Activated naive CD4-positive, alpha-beta T cell treated with anti-CD3 and anti-CD28 coated beads, Interleukin-2, amount 50 U/mL, for 72 hours (primary cell): ENCODE measurements around the gene SLC25A13. TPM values are rescaled to one million over a fixed set of nuclear protein-coding genes. Genes with fewer than 3 reads are reported as not detected.

Source experiments
- ATAC-seq, 2 donors: fragments of 150-1000 bp; cut with Tn5 transposase; 2 replicates each; pipeline ENCODE4 v1.10.0; 2021; ENCODE audit warnings: mild to moderate bottlenecking in 2 of 2, moderate library complexity in 2 of 2
- DNase-seq, 2 donors: peaks; one replicate each; pipeline ENCODE4 v3.0.0; 2021 to 2022; ENCODE audit warnings: low spot score in 2 of 2
- H3K27ac Mint-ChIP-seq, 2 donors: one replicate each; pipeline ENCODE4 v1.8.0; 2022; ENCODE audit warnings: mild to moderate bottlenecking in 2 of 2, mixed read lengths in 2 of 2
- H3K36me3 Mint-ChIP-seq, 2 donors: one replicate each; pipeline ENCODE4 v1.8.0; 2022; ENCODE audit warnings: mixed read lengths in 2 of 2
- H3K9me3 Mint-ChIP-seq, 2 donors: one replicate each; pipeline ENCODE4 v1.8.0; 2022; ENCODE audit warnings: mixed read lengths in 2 of 2
- total RNA-seq, 2 donors: library from RNA; stranded (reverse); gene quantifications; one replicate each; pipeline ENCODE4 v1.2.3, GENCODE V29; 2022

SLC25A13 gene
- total RNA-seq, 2 donors from 2014 or later, result 13.2 to 13.7 TPM

GRCh38 chr7:96090756-96091155 is 231.1 kb downstream of the SLC25A13 start:
- Mint-ChIP-seq H3K27ac (no peak overlapping the region), H3K9me3 (no peaks in the 10 kb centered on the region), H3K36me3 (no peaks in the 10 kb centered on the region)
- ATAC-seq, result no peak
- no peak for DNase-seq

- DNase-seq (no peak), ATAC-seq (no peak)
- no peak overlapping the region for H3K27ac Mint-ChIP-seq
- H3K36me3 Mint-ChIP-seq, result no peaks in the 10 kb centered on the region
- no peaks in the 10 kb centered on the region for H3K9me3 Mint-ChIP-seq
Measured at GRCh38 chr7:96089511-96089910, 232.4 kb downstream of the SLC25A13 start.

GRCh38 chr7:96088579-96088978 is 233.3 kb downstream of the SLC25A13 start:
- DNase-seq (no peak), ATAC-seq (no peak)
- H3K36me3 Mint-ChIP-seq, result no peaks in the 10 kb centered on the region
- no peaks in the 10 kb centered on the region for H3K9me3 Mint-ChIP-seq
- H3K27ac Mint-ChIP-seq, result no peak overlapping the region

GRCh38 chr7:96085953-96086352 is 235.9 kb downstream of the SLC25A13 start:
- no peak for ATAC-seq
- no peak for DNase-seq
- Mint-ChIP-seq H3K27ac (no peak overlapping the region), H3K9me3 (no peaks in the 10 kb centered on the region), H3K36me3 (no peaks in the 10 kb centered on the region)

GRCh38 chr7:96084881-96085553 is 236.9 kb downstream of the SLC25A13 start:
- no peak for DNase-seq
- H3K9me3 Mint-ChIP-seq, result no peaks in the 10 kb centered on the region
- ATAC-seq, result peak; percentile 28 to 83
- no peaks in the 10 kb centered on the region for H3K36me3 Mint-ChIP-seq
- H3K27ac Mint-ChIP-seq, result peak overlapping the region in 1 of 2 donors; percentile 68

- Mint-ChIP-seq H3K9me3 (no peaks in the 10 kb centered on the region), H3K27ac (no peak overlapping the region), H3K36me3 (no peaks in the 10 kb centered on the region)
- ATAC-seq (no peak), DNase-seq (no peak)
Measured at GRCh38 chr7:96080027-96080426, 241.9 kb downstream of the SLC25A13 start.

GRCh38 chr7:96076350-96076707 is 245.6 kb downstream of the SLC25A13 start:
- no peak overlapping the region for H3K27ac Mint-ChIP-seq
- ATAC-seq (no peak), DNase-seq (peak in 1 of 2 donors; percentile 2)
- H3K36me3 Mint-ChIP-seq, result no peaks in the 10 kb centered on the region
- H3K9me3 Mint-ChIP-seq, result no peaks in the 10 kb centered on the region

GRCh38 chr7:96075510-96076349 is 246.2 kb downstream of the SLC25A13 start:
- Mint-ChIP-seq H3K9me3 (no peaks in the 10 kb centered on the region), H3K36me3 (no peaks in the 10 kb centered on the region), H3K27ac (no peak overlapping the region)
- ATAC-seq (peak; percentile 59 to 87), DNase-seq (peak in 1 of 2 donors; percentile 44)

GRCh38 chr7:96074871-96075270 is 247.0 kb downstream of the SLC25A13 start:
- DNase-seq (no peak), ATAC-seq (no peak)
- Mint-ChIP-seq H3K36me3 (no peaks in the 10 kb centered on the region), H3K9me3 (no peaks in the 10 kb centered on the region), H3K27ac (no peak overlapping the region)
